Measurements from ENCODE around the gene ZNF687. TPM values are rescaled to one million over a fixed set of nuclear protein-coding genes. Genes with fewer than 3 reads are reported as not detected.

ZNF687 gene
- polyA plus RNA-seq, 1 experiment: 19.8 TPM

GRCh38 chr1:151287341-151287699 lies 5.2 kb downstream of the ZNF687 start:
- DNase-seq (ENCODE audit: low read depth): no peak
- no peaks in the 10 kb centered on the region for H3K27me3 ChIP-seq (ENCODE audit: control insufficient read depth, insufficient read depth, low read length)
- POLR2A ChIA-PET: no interaction called here
- H3K4me3 ChIP-seq (ENCODE audit: low read depth, low read length): no peak overlapping the region
- no peak for TF ChIP-seq CTCF (IDR thresholded peaks at IDR 0.05; ENCODE audit: insufficient read depth, low read depth, low read length)
- CTCF ChIA-PET: no interaction called here
- H3K36me3 ChIP-seq (ENCODE audit: control insufficient read depth, insufficient read depth, low read length): peaks cover 44% of the 10 kb centered on the region

GRCh38 chr1:151287767-151288500 lies 5.8 kb downstream of the ZNF687 start:
- POLR2A ChIA-PET: no interaction called here
- no peak overlapping the region for H3K4me3 ChIP-seq (ENCODE audit: low read depth, low read length)
- H3K27me3 ChIP-seq (ENCODE audit: control insufficient read depth, insufficient read depth, low read length): no peaks in the 10 kb centered on the region
- H3K36me3 ChIP-seq (ENCODE audit: control insufficient read depth, insufficient read depth, low read length): peaks cover 50% of the 10 kb centered on the region
- TF ChIP-seq CTCF (IDR thresholded peaks at IDR 0.05; ENCODE audit: insufficient read depth, low read depth, low read length): no peak
- CTCF ChIA-PET: interaction anchor here (1.3 kb wide), 1 partner anchor 13 kb away, joined by 6 read pairs; no protein-coding TSS in a partner anchor
- no peak for DNase-seq (ENCODE audit: low read depth)

GRCh38 chr1:151288502-151288901 lies 6.4 kb downstream of the ZNF687 start:
- CTCF ChIA-PET: interaction anchor here (1.3 kb wide), 1 partner anchor 12 kb away, joined by 6 read pairs; no protein-coding TSS in a partner anchor
- POLR2A ChIA-PET: no interaction called here
- TF ChIP-seq CTCF (IDR thresholded peaks at IDR 0.05; ENCODE audit: insufficient read depth, low read depth, low read length): no peak
- DNase-seq (ENCODE audit: low read depth): no peak
- Histone ChIP-seq H3K36me3 (ENCODE audit: control insufficient read depth, insufficient read depth, low read length) (peaks cover 53% of the 10 kb centered on the region), H3K4me3 (ENCODE audit: low read depth, low read length) (no peak overlapping the region), H3K27me3 (ENCODE audit: control insufficient read depth, insufficient read depth, low read length) (no peaks in the 10 kb centered on the region)

GRCh38 chr1:151289080-151289935 lies 7.2 kb downstream of the ZNF687 start:
- ChIA-PET CTCF (interaction anchor here (1.3 kb wide), 1 partner anchor 11 kb away, joined by 6 read pairs; no protein-coding TSS in a partner anchor), POLR2A (no interaction called here)
- H3K36me3 ChIP-seq (ENCODE audit: control insufficient read depth, insufficient read depth, low read length): peaks cover 61% of the 10 kb centered on the region
- no peak for DNase-seq (ENCODE audit: low read depth)
- no peak for TF ChIP-seq CTCF (IDR thresholded peaks at IDR 0.05; ENCODE audit: insufficient read depth, low read depth, low read length)
- H3K4me3 ChIP-seq (ENCODE audit: low read depth, low read length): no peak overlapping the region
- no peaks in the 10 kb centered on the region for H3K27me3 ChIP-seq (ENCODE audit: control insufficient read depth, insufficient read depth, low read length)

GRCh38 chr1:151289991-151290708 lies 8.1 kb downstream of the ZNF687 start:
- DNase-seq (ENCODE audit: low read depth): no peak

More at GRCh38 chr1:151289991-151290708, 8.1 kb downstream of the ZNF687 start:
- no peaks in the 10 kb centered on the region for H3K27me3 ChIP-seq (ENCODE audit: control insufficient read depth, insufficient read depth, low read length)
- peaks cover 64% of the 10 kb centered on the region for H3K36me3 ChIP-seq (ENCODE audit: control insufficient read depth, insufficient read depth, low read length)
- TF ChIP-seq CTCF (IDR thresholded peaks at IDR 0.05; ENCODE audit: insufficient read depth, low read depth, low read length): no peak
- ChIA-PET CTCF (interaction anchor here (0.9 kb wide), 1 partner anchor 40 kb away, joined by 3 read pairs; no protein-coding TSS in a partner anchor), POLR2A (no interaction called here)
- no peak overlapping the region for H3K4me3 ChIP-seq (ENCODE audit: low read depth, low read length)
